HG02981 (cell line): Measurements from ENCODE around the gene PCBP4.

Experiments used
- ATAC-seq: cut with Tn5 transposase; IDR thresholded peaks from one replicate; pipeline ENCODE4 v1.9.1; 2021; ENCODE audit warnings: mild to moderate bottlenecking, moderate library complexity; ENCODE audit not compliant: unreplicated experiment

PCBP4 gene

DNA sequence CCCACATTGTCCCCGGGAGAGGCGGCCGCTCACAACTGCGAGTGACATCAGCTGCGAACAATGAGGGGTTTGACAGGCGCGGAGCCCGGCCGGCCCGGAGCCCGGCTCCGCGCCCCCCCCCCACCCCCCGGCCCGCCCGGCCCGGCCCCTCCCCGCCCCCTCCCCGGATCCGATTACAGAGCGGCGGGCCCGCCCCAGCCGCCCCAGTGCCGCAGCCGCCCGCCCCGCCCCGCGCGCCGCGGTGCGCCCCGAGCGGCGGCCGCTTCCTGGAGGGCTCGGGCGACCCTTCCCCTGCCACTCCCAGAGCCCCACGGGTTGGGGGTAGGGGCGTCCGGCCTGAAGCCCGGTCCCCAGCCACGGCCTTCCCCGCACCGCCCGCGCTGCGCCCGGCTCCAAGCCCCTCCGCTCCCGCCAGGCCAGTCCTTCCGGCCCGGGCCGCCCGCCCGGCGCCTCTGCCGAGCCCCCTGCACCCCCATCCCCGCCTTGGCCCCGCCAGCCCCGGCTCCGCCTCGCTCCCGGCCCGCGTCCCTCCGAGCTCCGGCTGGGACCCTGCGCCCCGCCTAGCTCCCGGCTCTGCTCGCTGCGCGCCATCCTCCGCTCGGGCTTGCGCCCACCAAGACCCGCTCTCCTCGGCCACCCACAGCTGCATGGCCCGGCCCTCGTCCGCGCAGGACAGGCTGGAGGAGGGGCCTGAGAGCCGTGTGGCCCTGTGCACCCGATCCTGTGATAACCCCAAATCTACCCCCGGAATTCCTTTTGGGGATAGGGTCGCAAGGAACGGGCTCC, at the start of gene PCBP4:
TSS of gene PCBP4 (minus strand) at position 71 of the 786 bp plus-strand sequence. CDS start 6,214 bp downstream, outside the sequence.
- peak; percentile 49 for ATAC-seq

- ATAC-seq = no peak
Observed at GRCh38 chr3:52015438-52016228, 48.4 kb upstream of the PCBP4 start.

- ATAC-seq = no peak
Observed at GRCh38 chr3:52014613-52015012, 47.4 kb upstream of the PCBP4 start.

DNA sequence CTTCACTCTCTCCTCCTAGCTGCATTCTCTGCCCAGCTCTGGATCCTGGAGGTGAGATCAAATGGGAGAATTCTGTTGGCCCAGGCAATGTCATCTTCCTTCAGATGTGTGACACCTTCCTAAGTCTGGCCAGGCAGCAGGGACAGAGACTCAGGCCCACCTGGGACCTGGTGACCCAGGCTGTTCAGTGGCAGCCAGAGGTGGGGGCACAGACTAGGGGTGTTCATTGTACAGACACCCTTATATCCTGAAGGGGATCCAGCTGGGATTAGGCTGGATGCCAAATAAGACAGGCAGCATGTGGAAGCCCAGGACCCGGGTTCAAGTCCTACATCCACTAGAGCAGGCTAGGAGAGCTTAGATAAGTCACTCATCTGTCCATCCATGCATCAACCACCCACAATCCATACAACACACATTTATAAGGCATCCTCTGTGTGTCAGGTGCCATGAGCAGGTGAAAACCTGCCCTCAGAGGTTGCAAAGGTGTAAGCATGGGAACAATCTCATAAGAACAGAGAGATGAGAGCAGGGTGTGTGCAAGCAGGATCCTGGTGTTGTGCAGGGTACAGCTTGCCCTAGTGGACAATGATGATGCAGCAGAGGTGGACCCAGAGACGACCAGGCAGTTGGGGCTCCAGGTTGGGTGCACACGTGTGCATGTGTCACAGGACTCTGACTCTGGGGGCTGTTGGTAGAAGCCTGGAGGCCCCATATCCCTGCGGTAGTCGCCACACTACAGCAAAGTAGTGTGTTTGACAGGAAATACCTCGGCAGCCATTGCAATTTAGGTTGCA, 46.7 kb upstream of the PCBP4 start:
- ATAC-seq = no peak

- ATAC-seq = no peak
Observed at GRCh38 chr3:52012699-52013098, 45.4 kb upstream of the PCBP4 start.

DNA sequence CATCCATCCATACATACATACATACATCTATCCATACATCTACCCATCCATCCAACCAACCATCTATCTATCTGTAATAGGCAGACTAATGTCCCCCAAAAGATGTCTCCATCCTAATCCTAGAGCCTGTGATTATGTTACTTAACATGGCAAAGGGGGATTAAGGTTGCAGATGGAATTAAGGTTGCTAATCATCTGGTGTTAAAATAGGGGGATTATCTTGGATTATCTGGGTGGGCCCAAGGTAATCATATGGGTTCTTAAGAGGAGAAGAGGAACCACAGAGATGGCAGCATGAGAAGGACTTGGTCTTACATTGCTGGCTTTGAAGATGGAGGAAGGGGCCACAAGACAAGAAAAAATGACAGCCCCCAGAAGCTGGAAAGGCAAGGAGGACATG, 43.2 kb upstream of the PCBP4 start:
- ATAC-seq = no peak

- no peak for ATAC-seq
Observed at GRCh38 chr3:52007291-52007690, 40.0 kb upstream of the PCBP4 start.

GRCh38 chr3:52006820-52007133, 39.5 kb upstream of the PCBP4 start:
- ATAC-seq = no peak

GRCh38 chr3:52006017-52006819, 39.0 kb upstream of the PCBP4 start:
- no peak for ATAC-seq

DNA sequence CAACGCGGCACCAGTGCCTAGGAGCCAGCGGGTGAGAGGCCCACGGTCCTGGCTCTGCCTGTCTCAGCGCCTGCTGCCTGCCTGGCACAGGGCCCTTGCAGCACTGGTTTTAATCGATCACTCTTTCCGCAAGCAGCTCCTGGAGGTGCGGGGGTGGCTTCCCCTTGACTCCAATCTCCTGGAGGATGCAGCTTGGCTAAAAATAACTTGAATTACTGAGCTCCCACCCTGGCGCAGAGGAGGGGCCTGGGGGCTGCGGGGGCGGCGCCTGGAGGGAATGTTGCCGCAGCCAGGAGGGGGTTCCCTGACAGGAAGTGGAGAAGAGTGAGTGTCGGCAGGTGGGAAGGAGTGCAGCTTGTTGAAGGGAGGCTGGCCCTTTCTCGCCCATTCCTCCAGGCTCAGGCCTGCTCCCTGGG, 38.3 kb upstream of the PCBP4 start:
- ATAC-seq = no peak

DNA sequence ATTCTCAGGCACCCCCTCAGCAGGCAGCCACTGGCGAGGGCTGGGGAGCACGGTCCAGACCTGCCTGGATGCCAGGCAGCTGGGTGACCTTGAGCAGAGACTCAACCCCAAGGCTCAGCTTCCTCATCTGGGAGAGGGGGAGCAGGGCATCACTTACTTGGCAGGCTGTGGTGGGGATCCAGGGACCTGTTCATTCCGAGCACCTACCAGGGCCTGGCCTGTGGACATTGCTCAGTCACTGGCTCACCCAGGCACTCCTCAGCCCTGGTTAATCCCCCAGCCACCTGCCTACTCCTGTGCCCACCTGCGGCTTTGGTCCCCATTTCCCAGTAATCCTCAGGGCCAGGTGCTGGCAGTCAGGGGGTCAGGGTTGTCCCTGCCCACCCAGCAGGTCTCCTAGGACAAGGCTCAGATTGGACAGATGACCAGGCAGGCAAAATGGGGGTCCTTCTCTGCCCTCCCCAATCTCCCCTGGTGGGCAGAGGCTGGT, 37.7 kb upstream of the PCBP4 start:
- ATAC-seq = no peak

GRCh38 chr3:52004163-52004787, 37.0 kb upstream of the PCBP4 start:
- ATAC-seq = no peak

- no peak for ATAC-seq
Observed at GRCh38 chr3:52002748-52003147, 35.5 kb upstream of the PCBP4 start.

GRCh38 chr3:52001443-52001974, 34.3 kb upstream of the PCBP4 start:
- peak; percentile 90 for ATAC-seq

DNA sequence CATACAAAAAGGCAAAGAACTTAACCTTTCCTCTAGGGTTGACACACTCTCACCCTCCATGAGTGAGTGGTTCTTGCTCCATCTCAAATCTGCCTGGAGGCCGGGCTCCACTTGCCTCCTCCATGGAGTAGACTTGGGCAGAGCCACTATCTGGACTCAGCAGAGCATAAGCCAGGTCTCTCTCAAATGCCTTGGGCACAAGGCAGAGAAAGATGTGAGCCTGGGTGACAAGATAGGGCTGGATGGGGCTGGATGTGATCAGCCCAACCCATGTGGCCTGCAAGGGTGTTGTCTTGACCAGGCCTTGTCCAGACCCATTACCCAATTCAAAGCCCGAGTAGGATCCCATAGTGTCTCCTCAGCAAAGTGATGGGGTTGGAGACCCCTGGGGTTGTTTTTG, 32.6 kb upstream of the PCBP4 start:
- ATAC-seq = no peak

GRCh38 chr3:51998774-51999173, 31.5 kb upstream of the PCBP4 start:
- ATAC-seq = no peak

DNA sequence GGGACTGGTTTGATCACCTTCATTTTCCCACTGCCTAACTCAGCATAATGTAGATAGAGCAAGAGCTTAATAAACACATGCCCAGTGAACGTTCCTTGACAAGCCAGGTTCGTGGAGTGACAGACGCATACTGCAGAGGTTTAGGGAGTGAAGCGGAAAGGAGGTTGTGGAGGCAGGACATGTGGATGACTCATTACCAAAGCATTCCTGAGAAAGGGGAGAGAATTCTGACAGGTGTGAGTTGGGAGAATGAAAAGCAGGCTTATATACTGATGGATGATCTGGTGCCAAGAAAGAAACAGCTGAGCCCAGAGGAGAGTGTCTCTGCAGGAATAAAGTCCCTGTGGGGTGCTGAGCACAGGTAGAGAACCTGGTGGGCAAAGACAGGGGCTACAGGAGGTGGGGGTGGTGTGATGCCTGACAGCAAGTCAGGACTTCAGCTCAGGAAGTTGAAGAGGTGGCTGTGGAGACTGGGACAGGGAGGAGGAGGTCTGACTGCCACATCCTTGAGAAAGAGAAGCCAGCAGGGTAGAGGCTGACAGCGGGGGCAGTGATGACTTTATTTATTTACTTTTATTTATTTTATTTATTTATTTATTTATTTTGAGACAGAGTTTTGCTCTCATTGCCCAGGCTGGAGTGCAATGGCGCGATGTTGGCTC, 30.8 kb upstream of the PCBP4 start:
- ATAC-seq = no peak

GRCh38 chr3:51997172-51997571, 29.9 kb upstream of the PCBP4 start:
- ATAC-seq = no peak
